Suprapubic skin (tissue), 4 donors: ENCODE measurements around the gene CLN5. TPM values are rescaled to one million over a fixed set of nuclear protein-coding genes. Genes with fewer than 3 reads are reported as not detected.

Experiments
- DNase-seq, 2 donors: peaks; one replicate each; pipeline ENCODE4 v3.0.0-alpha.2; 2019; ENCODE audit warnings: low spot score in 2 of 2
- H3K27ac ChIP-seq: fragments of 200-600 bp; sonication (generic); one replicate; pipeline ENCODE4 v1.5.1; 2019
- H3K27me3 ChIP-seq: fragments of 200-600 bp; sonication (generic); one replicate; pipeline ENCODE4 v1.5.1; 2019
- H3K36me3 ChIP-seq: fragments of 200-600 bp; sonication (generic); one replicate; pipeline ENCODE4 v1.5.1; 2019
- H3K4me1 ChIP-seq: fragments of 200-600 bp; sonication (generic); one replicate; pipeline ENCODE4 v1.5.1; 2019
- H3K4me3 ChIP-seq: fragments of 200-600 bp; sonication (generic); one replicate; pipeline ENCODE4 v1.5.1; 2019; ENCODE audit warnings: mild to moderate bottlenecking
- H3K9me3 ChIP-seq: fragments of 200-600 bp; sonication (generic); one replicate; pipeline ENCODE4 v1.5.1; 2019
- CTCF ChIP-seq, 2 donors: fragments of 200-600 bp in 1 of 2; fragments of 450-650 bp in 1 of 2; sonication (generic) in 1 of 2; IDR thresholded peaks; one replicate each; pipeline ENCODE4 v1.5.1; 2016 to 2019; ENCODE audit warnings: antibody characterized with exemption in 2 of 2, mild to moderate bottlenecking in 1 of 2, moderate library complexity in 1 of 2
- EP300 ChIP-seq: sonication (generic); formaldehyde crosslinking; IDR thresholded peaks from one replicate; pipeline ENCODE4 v1.6.1; 2017; ENCODE audit warnings: antibody characterized with exemption
- POLR2A ChIP-seq, 2 donors: fragments of 450-650 bp; IDR thresholded peaks; one replicate each; pipeline ENCODE4 v1.6.1; 2017; ENCODE audit warnings: antibody characterized with exemption in 2 of 2, mild to moderate bottlenecking in 2 of 2, moderate library complexity in 2 of 2
- POLR2AphosphoS5 ChIP-seq, 3 donors: sonication (generic); formaldehyde crosslinking; IDR thresholded peaks; one replicate each; pipeline ENCODE4 v1.6.1; 2017; ENCODE audit warnings: antibody characterized with exemption in 3 of 3
- WGBS: methylation state at CpG from one replicate; pipeline ENCODE4 v1.1.5; 2018; 5-methylcytosine and 5-hydroxymethylcytosine counted together
- total RNA-seq, 4 donors: library from RNA; depleted of rRNA; stranded (reverse); fragments of >200 nt; gene quantifications; one replicate each; pipeline ENCODE4 v1.1.0, GENCODE V29; 2016

CLN5 gene
- total RNA-seq, 4 donors from 2014 or later = 15.0 to 27.7 (median 19.4) TPM

GRCh38 chr13:76976929-76977328 is 15.0 kb upstream of the CLN5 start:
- Histone ChIP-seq H3K9me3 (no peaks in the 10 kb centered on the region), H3K4me3 (no peak overlapping the region), H3K4me1 (peaks cover 11% of the 10 kb centered on the region), H3K27me3 (peaks cover 16% of the 10 kb centered on the region), H3K27ac (no peak overlapping the region), H3K36me3 (no peaks in the 10 kb centered on the region)
- WGBS = 62% methylated on average over 5 of the region's 5 CpGs
- TF ChIP-seq POLR2A (IDR thresholded peaks at IDR 0.05) = no peak
- no peak for TF ChIP-seq CTCF (IDR thresholded peaks at IDR 0.05)
- TF ChIP-seq POLR2AphosphoS5 (IDR thresholded peaks at IDR 0.05) = no peak
- no peak for TF ChIP-seq EP300
- DNase-seq = no peak

GRCh38 chr13:76980075-76980718 is 11.7 kb upstream of the CLN5 start:
- peak overlapping the region; percentile 40 for H3K4me3 ChIP-seq
- peaks cover 16% of the 10 kb centered on the region for H3K27me3 ChIP-seq
- 4% methylated on average over 31 of the region's 34 CpGs for WGBS
- no peaks in the 10 kb centered on the region for H3K36me3 ChIP-seq
- H3K4me1 ChIP-seq = peaks cover 11% of the 10 kb centered on the region
- DNase-seq = peak; percentile 81 to 85
- no peaks in the 10 kb centered on the region for H3K9me3 ChIP-seq
- H3K27ac ChIP-seq = no peak overlapping the region
- peak in 1 of 3 donors; percentile 15 for TF ChIP-seq POLR2AphosphoS5 (IDR thresholded peaks at IDR 0.05)
- peak; percentile 69 to 96 for TF ChIP-seq CTCF (IDR thresholded peaks at IDR 0.05)
- TF ChIP-seq EP300 = no peak
- TF ChIP-seq POLR2A (IDR thresholded peaks at IDR 0.05) = no peak

- H3K27ac ChIP-seq = no peak overlapping the region
- no peak for DNase-seq
- H3K27me3 ChIP-seq = peaks cover 14% of the 10 kb centered on the region
- WGBS = 62% methylated on average over 6 of the region's 6 CpGs
- H3K4me1 ChIP-seq = peaks cover 11% of the 10 kb centered on the region
- no peak for TF ChIP-seq CTCF (IDR thresholded peaks at IDR 0.05)
- no peak for TF ChIP-seq EP300
- no peak for TF ChIP-seq POLR2AphosphoS5 (IDR thresholded peaks at IDR 0.05)
- no peak for TF ChIP-seq POLR2A (IDR thresholded peaks at IDR 0.05)
- H3K4me3 ChIP-seq = no peak overlapping the region
- H3K9me3 ChIP-seq = no peaks in the 10 kb centered on the region
- H3K36me3 ChIP-seq = no peaks in the 10 kb centered on the region
Measured at GRCh38 chr13:76982061-76982460, 9.8 kb upstream of the CLN5 start.

- 83% methylated on average over 5 of the region's 5 CpGs for WGBS
- no peaks in the 10 kb centered on the region for H3K9me3 ChIP-seq
- H3K27me3 ChIP-seq = peaks cover 14% of the 10 kb centered on the region
- DNase-seq = no peak
- H3K36me3 ChIP-seq = no peaks in the 10 kb centered on the region
- no peak overlapping the region for H3K27ac ChIP-seq
- no peak for TF ChIP-seq POLR2AphosphoS5 (IDR thresholded peaks at IDR 0.05)
- TF ChIP-seq POLR2A (IDR thresholded peaks at IDR 0.05) = no peak
- no peak for TF ChIP-seq CTCF (IDR thresholded peaks at IDR 0.05)
- no peak for TF ChIP-seq EP300
- H3K4me1 ChIP-seq = peaks cover 11% of the 10 kb centered on the region
- no peak overlapping the region for H3K4me3 ChIP-seq
Measured at GRCh38 chr13:76983676-76984075, 8.2 kb upstream of the CLN5 start.

- TF ChIP-seq POLR2AphosphoS5 (IDR thresholded peaks at IDR 0.05) (no peak), EP300 (no peak), POLR2A (IDR thresholded peaks at IDR 0.05) (no peak), CTCF (IDR thresholded peaks at IDR 0.05) (no peak)
- Histone ChIP-seq H3K27ac (peak overlapping the region; percentile 96), H3K27me3 (no peaks in the 10 kb centered on the region), H3K4me3 (peak overlapping the region; percentile 92), H3K36me3 (peaks cover 3% of the 10 kb centered on the region), H3K4me1 (peaks cover 25% of the 10 kb centered on the region), H3K9me3 (no peaks in the 10 kb centered on the region)
- 36% methylated on average over 15 of the region's 15 CpGs for WGBS
- DNase-seq = peak in 1 of 2 donors; percentile 82
Measured at GRCh38 chr13:76991432-76991795, 467 bp upstream of the CLN5 start.
